ENCODE results near the gene ALDOB.

Gene ALDOB

DNA sequence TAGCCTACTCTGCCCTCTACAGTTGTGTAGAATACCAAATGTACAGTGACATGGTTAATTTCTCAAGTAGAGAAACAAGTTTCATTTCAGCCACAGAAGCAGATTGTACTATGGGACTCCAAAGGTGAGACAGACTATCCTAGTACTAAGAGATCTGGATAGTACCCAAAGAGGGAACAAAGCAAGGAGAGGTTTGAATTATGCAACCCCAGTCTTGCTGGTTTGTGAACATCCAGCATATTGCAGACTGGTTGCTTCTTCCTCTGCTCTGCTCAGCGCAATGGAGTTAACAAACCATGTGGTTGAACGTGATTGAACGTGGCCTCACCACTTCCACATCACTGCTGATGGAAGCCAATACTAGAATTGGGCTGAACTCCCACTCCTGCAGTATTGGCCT is 43.3 kb upstream of the ALDOB start:
- no peak for DNase-seq (ENCODE audit: extremely low read depth, insufficient read length)
- TF ChIP-seq CTCF (IDR thresholded peaks at IDR 0.05; ENCODE audit: insufficient read depth, low read length, poor library complexity, severe bottlenecking): no peak
- Histone ChIP-seq H3K36me3 (ENCODE audit: control insufficient read depth, insufficient read depth, low read length) (no peaks in the 10 kb centered on the region), H3K27me3 (replicated peaks; ENCODE audit: control insufficient read depth, insufficient read depth, low read length) (no peaks in the 10 kb centered on the region), H3K4me3 (replicated peaks; ENCODE audit: low read depth, low read length) (no peak overlapping the region)

DNA sequence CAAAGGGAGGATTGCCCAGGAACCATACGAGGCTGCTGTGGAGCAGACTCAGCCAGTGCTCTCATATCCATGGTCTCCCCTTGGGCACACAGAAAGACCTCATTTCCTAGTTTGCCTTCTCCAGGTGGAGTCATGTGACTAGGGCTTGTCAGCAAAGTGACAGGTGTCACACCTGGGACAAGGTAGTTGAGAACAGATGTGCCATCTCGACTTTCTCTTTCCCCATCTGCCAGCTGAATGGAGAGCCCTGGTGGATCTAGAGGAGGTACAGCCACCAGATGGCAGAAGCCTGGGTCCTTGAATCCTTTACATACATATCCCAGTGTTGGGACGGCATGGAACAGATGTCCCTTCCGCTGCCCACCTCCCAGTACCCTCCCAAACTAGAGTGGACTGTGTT is 42.9 kb upstream of the ALDOB start:
- H3K4me3 ChIP-seq (replicated peaks; ENCODE audit: low read depth, low read length): no peak overlapping the region
- no peak for DNase-seq (ENCODE audit: extremely low read depth, insufficient read length)
- no peak for TF ChIP-seq CTCF (IDR thresholded peaks at IDR 0.05; ENCODE audit: insufficient read depth, low read length, poor library complexity, severe bottlenecking)
- H3K27me3 ChIP-seq (replicated peaks; ENCODE audit: control insufficient read depth, insufficient read depth, low read length): no peaks in the 10 kb centered on the region
- H3K36me3 ChIP-seq (ENCODE audit: control insufficient read depth, insufficient read depth, low read length): no peaks in the 10 kb centered on the region

DNA sequence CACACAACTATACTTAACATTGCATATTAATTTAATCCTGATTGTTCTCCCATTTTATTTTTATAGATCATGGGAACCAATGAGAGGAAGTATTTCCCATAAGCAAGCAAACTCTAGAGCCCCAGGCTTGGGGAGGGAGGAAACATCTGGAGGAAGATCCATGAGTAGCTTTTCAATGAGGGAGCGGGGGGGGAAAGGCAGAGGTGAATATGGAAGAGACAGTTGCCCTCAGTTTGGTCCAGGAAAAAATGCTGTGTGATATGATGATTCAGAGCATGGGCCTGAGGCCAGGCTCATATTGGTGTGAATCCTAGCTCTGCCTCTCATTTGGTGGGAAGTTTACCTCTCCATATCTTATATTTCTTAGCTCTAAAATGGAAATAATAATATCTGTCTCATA is 42.2 kb upstream of the ALDOB start:
- DNase-seq (ENCODE audit: extremely low read depth, insufficient read length): no peak
- no peaks in the 10 kb centered on the region; the same call in 1 of the 2 replicates for H3K27me3 ChIP-seq (replicated peaks; ENCODE audit: control insufficient read depth, insufficient read depth, low read length)
- no peak for TF ChIP-seq CTCF (IDR thresholded peaks at IDR 0.05; ENCODE audit: insufficient read depth, low read length, poor library complexity, severe bottlenecking)
- H3K36me3 ChIP-seq (ENCODE audit: control insufficient read depth, insufficient read depth, low read length): no peaks in the 10 kb centered on the region
- H3K4me3 ChIP-seq (replicated peaks; ENCODE audit: low read depth, low read length): no peak overlapping the region

GRCh38 chr9:101477214-101477613 is 41.6 kb upstream of the ALDOB start:
- DNase-seq (ENCODE audit: extremely low read depth, insufficient read length): no peak
- H3K36me3 ChIP-seq (ENCODE audit: control insufficient read depth, insufficient read depth, low read length): no peaks in the 10 kb centered on the region

DNA sequence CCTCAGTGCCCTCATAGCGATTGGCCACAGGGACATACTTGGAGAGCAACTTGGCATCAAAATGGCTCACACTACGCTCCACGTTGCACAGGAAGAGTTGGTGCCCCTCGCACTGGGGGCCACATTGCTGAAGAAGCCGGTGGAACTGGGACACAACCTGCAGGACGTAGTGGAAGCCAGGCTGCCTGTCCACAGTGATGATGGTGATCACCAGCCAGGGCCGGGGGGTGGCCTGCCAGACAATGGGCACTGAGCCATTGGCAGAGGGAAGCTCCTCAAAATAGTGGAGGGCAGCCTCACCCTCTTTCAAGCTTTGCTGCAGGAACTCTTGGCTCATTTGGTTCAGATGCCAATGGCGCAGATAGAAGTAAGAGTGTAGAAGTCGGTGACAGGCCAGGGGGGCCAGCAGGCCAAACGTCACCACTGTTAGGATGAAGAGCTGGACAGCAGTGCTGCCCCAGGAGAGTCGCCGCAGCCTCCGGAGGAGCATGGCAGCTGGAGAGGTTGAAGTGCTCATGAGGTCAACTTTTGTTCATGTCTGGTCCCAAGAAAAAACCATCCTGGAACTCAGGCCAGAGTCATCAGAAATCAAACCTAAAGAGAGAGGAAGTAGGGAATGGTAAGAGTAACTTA is 41.1 kb upstream of the ALDOB start:
- no peaks in the 10 kb centered on the region; the same call in 1 of the 2 replicates for H3K27me3 ChIP-seq (replicated peaks; ENCODE audit: control insufficient read depth, insufficient read depth, low read length)
- no peaks in the 10 kb centered on the region for H3K36me3 ChIP-seq (ENCODE audit: control insufficient read depth, insufficient read depth, low read length)
- no peak overlapping the region for H3K4me3 ChIP-seq (replicated peaks; ENCODE audit: low read depth, low read length)
- no peak for TF ChIP-seq CTCF (IDR thresholded peaks at IDR 0.05; ENCODE audit: insufficient read depth, low read length, poor library complexity, severe bottlenecking)
- DNase-seq (ENCODE audit: extremely low read depth, insufficient read length): no peak

More at GRCh38 chr9:101477214-101477613, 41.6 kb upstream of the ALDOB start:
- no peak for TF ChIP-seq CTCF (IDR thresholded peaks at IDR 0.05; ENCODE audit: insufficient read depth, low read length, poor library complexity, severe bottlenecking)
- H3K27me3 ChIP-seq (replicated peaks; ENCODE audit: control insufficient read depth, insufficient read depth, low read length): no peaks in the 10 kb centered on the region; the same call in 1 of the 2 replicates
- no peak overlapping the region for H3K4me3 ChIP-seq (replicated peaks; ENCODE audit: low read depth, low read length)

DNA sequence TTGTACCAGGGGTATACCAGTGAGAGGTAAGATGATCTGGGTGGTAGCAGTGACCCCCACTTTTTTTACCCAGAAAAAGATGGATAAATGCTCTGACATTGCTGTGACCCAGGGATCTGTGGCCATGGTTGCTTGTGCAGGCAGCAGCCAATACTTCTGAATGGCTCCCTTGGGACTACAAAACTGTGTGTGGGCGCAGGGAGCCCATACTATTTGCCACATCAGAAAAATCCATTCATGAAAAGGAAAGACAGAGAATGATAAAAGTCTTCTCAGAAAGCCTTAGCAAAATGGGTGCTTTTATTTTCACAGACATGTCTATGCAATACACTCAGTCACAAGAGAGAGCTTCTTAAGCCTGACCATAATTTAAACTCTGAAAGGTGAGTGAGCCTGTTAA is 37.3 kb upstream of the ALDOB start:
- no peak for TF ChIP-seq CTCF (IDR thresholded peaks at IDR 0.05; ENCODE audit: insufficient read depth, low read length, poor library complexity, severe bottlenecking)
- no peak for DNase-seq (ENCODE audit: extremely low read depth, insufficient read length)
- Histone ChIP-seq H3K36me3 (ENCODE audit: control insufficient read depth, insufficient read depth, low read length) (no peaks in the 10 kb centered on the region), H3K4me3 (replicated peaks; ENCODE audit: low read depth, low read length) (no peak overlapping the region), H3K27me3 (replicated peaks; ENCODE audit: control insufficient read depth, insufficient read depth, low read length) (no peaks in the 10 kb centered on the region; the same call in 1 of the 2 replicates)

All from GM06990 (cell line).